H1 (cell line): ENCODE results near the gene TEKT1. TPM values are rescaled to one million over a fixed set of nuclear protein-coding genes. Genes with fewer than 3 reads are reported as not detected.

Source experiments
- BCL11A ChIP-seq, 2 experiments: IDR thresholded peaks; one replicate each; pipeline ENCODE4 v1.6.1; 2011; ENCODE audit warnings: low read depth in 2 of 2, low read length in 2 of 2, mild to moderate bottlenecking in 2 of 2
- CHD2 ChIP-seq: IDR thresholded peaks from 2 replicates; pipeline ENCODE4 v1.6.1; 2012; ENCODE audit warnings: low read length, improper control_type of control experiment
- CHD7 ChIP-seq: fragments of 300-600 bp; sonication (generic); IDR thresholded peaks from 2 replicates; pipeline ENCODE4 v1.7.1; 2012; ENCODE audit warnings: low read length, moderate library complexity, mild to moderate bottlenecking, inconsistent platforms; ENCODE audit not compliant: insufficient replicate concordance
- MAX ChIP-seq: IDR thresholded peaks from 2 replicates; pipeline ENCODE4 v1.6.1; 2012; ENCODE audit warnings: inconsistent platforms
- polyA plus RNA-seq, 7 experiments: library from polyadenylated mRNA; depleted of rRNA in 3 of 7; stranded (reverse) in 5 of 7; unstranded in 2 of 7; fragments of >200 nt in 5 of 7; fragments of 200-250 nt in 2 of 7; gene quantifications; 1 replicate in 5 of 7; 2 replicates in 1 of 7; 4 replicates in 1 of 7; pipeline versions ENCODE4 v1.2.1 to v1.2.3, GENCODE V29; 2011 to 2013; ENCODE audit warnings: missing spikeins in 2 of 7, mixed read lengths in 2 of 7
- total RNA-seq: library from RNA; stranded (reverse); fragmentation: NEBNext Ultra II Directional; extraction: Animal tissue kit (Norgen Biotek cat#: 25700); gene quantifications from 2 replicates; pipeline ENCODE4 v1.2.1, GENCODE V29; 2021

TEKT1 gene
- total and polyA plus RNA-seq, 2 of the 8 experiments (the other 6 are each of a cell fraction or from before 2014, with no cell fraction given) = not detected

GRCh38 chr17:6799738-6800137 lies 31.8 kb downstream of the TEKT1 start (continued):
- TF ChIP-seq CHD7 = no peak
- TF ChIP-seq BCL11A (IDR thresholded peaks at IDR 0.05; ENCODE audit: low read depth in 2 of 2, low read length in 2 of 2) = no peak
- peak; percentile 50; the same call in 1 of the 2 replicates for TF ChIP-seq MAX
- no peak for TF ChIP-seq CHD2
- TF ChIP-seq, all 59 proteins: peak for 3
